HCT116 (cell line): ENCODE results near the gene ZNF236. TPM values are rescaled to one million over a fixed set of nuclear protein-coding genes. Genes with fewer than 3 reads are reported as not detected.

Experiments
- ATAC-seq: fragments of 200-7000 bp; cut with Tn5 transposase; 2 replicates; pipeline ENCODE4 v1.9.1; 2020; ENCODE audit warnings: mild to moderate bottlenecking, moderate library complexity
- BruUV-seq: library from RNA; stranded (reverse); fragments of 400-500 nt; replicated peaks from 2 replicates; lab custom pipeline; 2021; lab: Mats Ljungman, UMichigan
- CTCF ChIA-PET: fragments of 300-600 bp; sonication (Branson Sonifier 250); formaldehyde crosslinking; loops from one replicate; lab custom pipeline; 2021; ENCODE audit warnings: antibody characterized with exemption; lab: Charles Lee
- POLR2A ChIA-PET: fragments of 300-600, 350-600 bp; sonication (Branson Sonifier 250); formaldehyde crosslinking; loops from one replicate; lab custom pipeline; 2021; ENCODE audit warnings: antibody characterized with exemption; lab: Charles Lee
- RAD21 ChIA-PET, 2 experiments: fragments of 300-600 bp; sonication (Branson Sonifier 250); formaldehyde crosslinking; loops; one replicate each; lab custom pipeline; 2023; ENCODE audit warnings: low total read pairs in 2 of 2; ENCODE audit not compliant: uncharacterized antibody in 2 of 2, unreplicated experiment in 2 of 2, low non-redundant PET in 1 of 2; lab: Charles Lee
- DNase-seq: peaks from one replicate; pipeline ENCODE4 v3.0.0-alpha.2; 2010; ENCODE audit warnings: low read depth, low spot score
- H2AFZ ChIP-seq: fragments of 200-600 bp; shearing (Covaris generic), sonication (generic); 2 replicates; pipeline ENCODE4 v1.6.1; 2017; ENCODE audit warnings: low read depth, mixed run types, mixed read lengths, antibody characterized with exemption, low read length; ENCODE audit not compliant: poor library complexity, severe bottlenecking
- H3K27ac ChIP-seq: 2 replicates; pipeline ENCODE4 v1.5.1; 2012; ENCODE audit warnings: low read depth, low read length
- H3K27me3 ChIP-seq: fragments of 200-600 bp; sonication (generic); 2 replicates; pipeline ENCODE4 v1.6.1; 2016; ENCODE audit warnings: mixed run types, low read length, mixed read lengths; ENCODE audit not compliant: insufficient read depth
- H3K36me3 ChIP-seq, 2 experiments: fragments of 200-500 bp in 1 of 2; fragments of 200-600 bp in 1 of 2; sonication (Bioruptor generic) in 1 of 2; sonication (generic) in 1 of 2; 2 replicates each; pipeline versions ENCODE4 v1.5.1 to v1.6.1; 2014 to 2016; ENCODE audit warnings: low read length in 2 of 2, inconsistent platforms in 1 of 2, mixed read lengths in 1 of 2, mixed run types in 1 of 2; ENCODE audit not compliant: insufficient read depth in 2 of 2, control insufficient read depth in 1 of 2
- H3K4me1 ChIP-seq, 2 experiments: fragments of 200-600 bp in 1 of 2; sonication (generic) in 1 of 2; 2 replicates each; pipeline versions ENCODE4 v1.5.1 to v1.6.1; 2012 to 2017; ENCODE audit warnings: low read length in 2 of 2, inconsistent platforms in 1 of 2, mild to moderate bottlenecking in 1 of 2, mixed read lengths in 1 of 2, mixed run types in 1 of 2, moderate library complexity in 1 of 2; ENCODE audit not compliant: insufficient read depth in 2 of 2, control insufficient read depth in 1 of 2
- H3K4me2 ChIP-seq: fragments of 200-600 bp; sonication (generic); 2 replicates; pipeline ENCODE4 v1.6.1; 2017; ENCODE audit warnings: mixed run types, low read length, mixed read lengths
- H3K4me3 ChIP-seq, 2 experiments: fragments of 200-600 bp in 1 of 2; sonication (generic) in 1 of 2; replicated peaks in 1 of 2; 2 replicates each; pipeline ENCODE4 v1.5.1; 2011 to 2016; ENCODE audit warnings: low read length in 2 of 2, control low read depth in 1 of 2, low read depth in 1 of 2, mild to moderate bottlenecking in 1 of 2, mixed read lengths in 1 of 2, mixed run types in 1 of 2
- H3K79me2 ChIP-seq: fragments of 200-600 bp; sonication (generic); 2 replicates; pipeline ENCODE4 v1.6.1; 2017; ENCODE audit warnings: mild to moderate bottlenecking, mixed run types, low read length, moderate library complexity, mixed read lengths; ENCODE audit not compliant: insufficient read depth
- H3K9ac ChIP-seq: fragments of 200-600 bp; sonication (generic); 2 replicates; pipeline ENCODE4 v1.6.1; 2016; ENCODE audit warnings: low read length, mixed read lengths
- H3K9me2 ChIP-seq: fragments of 200-600 bp; sonication (generic), shearing (Covaris generic); 2 replicates; pipeline ENCODE4 v1.6.1; 2017; ENCODE audit warnings: mixed run types, mild to moderate bottlenecking, moderate library complexity; ENCODE audit not compliant: insufficient read depth
- H3K9me3 ChIP-seq, 2 experiments: fragments of 200-500 bp in 1 of 2; fragments of 200-600 bp in 1 of 2; sonication (Bioruptor generic) in 1 of 2; sonication (generic) in 1 of 2; 2 replicates each; pipeline ENCODE4 v1.6.1; 2014 to 2017; ENCODE audit warnings: low read length in 2 of 2, mixed read lengths in 2 of 2, inconsistent platforms in 1 of 2, low read depth in 1 of 2, mild to moderate bottlenecking in 1 of 2, mixed run types in 1 of 2, moderate library complexity in 1 of 2; ENCODE audit not compliant: control insufficient read depth in 1 of 2, insufficient read depth in 1 of 2
- H4K20me1 ChIP-seq: fragments of 200-600 bp; sonication (generic), shearing (Covaris generic); 2 replicates; pipeline ENCODE4 v1.6.1; 2017; ENCODE audit warnings: mixed run types, mild to moderate bottlenecking, moderate library complexity; ENCODE audit not compliant: insufficient read depth
- ATF3 ChIP-seq: IDR thresholded peaks from 2 replicates; pipeline ENCODE4 v1.6.1; 2012
- CEBPB ChIP-seq: IDR thresholded peaks from 2 replicates; pipeline ENCODE4 v1.6.1; 2012; ENCODE audit warnings: low read depth
- CTCF ChIP-seq, 3 experiments: fragments of 200-600 bp in 1 of 3; sonication (generic) in 1 of 3; IDR thresholded peaks in 2 of 3; conservative IDR thresholded peaks in 1 of 3; 2 replicates each; pipeline ENCODE4 v1.5.1; 2012 to 2017; ENCODE audit warnings: low read depth in 2 of 3, low read length in 2 of 3, antibody characterized with exemption in 1 of 3, borderline replicate concordance in 1 of 3, control low read depth in 1 of 3, mild to moderate bottlenecking in 1 of 3, mixed read lengths in 1 of 3, mixed run types in 1 of 3, moderate library complexity in 1 of 3; ENCODE audit not compliant: insufficient read depth in 1 of 3
- EGR1 ChIP-seq: IDR thresholded peaks from 2 replicates; pipeline ENCODE4 v1.6.1; 2012; ENCODE audit warnings: low read depth
- EZH2 ChIP-seq: fragments of 200-600 bp; sonication (generic); IDR thresholded peaks from 2 replicates; pipeline ENCODE4 v1.6.1; 2017; ENCODE audit warnings: antibody characterized with exemption, mixed run types
- EZH2phosphoT487 ChIP-seq: fragments of 200-600 bp; IDR thresholded peaks from 2 replicates; pipeline ENCODE4 v1.6.1; 2018; ENCODE audit warnings: antibody characterized with exemption, borderline replicate concordance
- MAX ChIP-seq: IDR thresholded peaks from 2 replicates; pipeline ENCODE4 v1.6.1; 2012
- POLR2A ChIP-seq: IDR thresholded peaks from 2 replicates; pipeline ENCODE4 v1.7.0; 2011; ENCODE audit warnings: borderline replicate concordance; ENCODE audit not compliant: insufficient read depth, insufficient read length; ENCODE audit errors: extremely low read depth
- RAD21 ChIP-seq: IDR thresholded peaks from 2 replicates; pipeline ENCODE4 v1.6.1; 2012; ENCODE audit warnings: low read depth, mild to moderate bottlenecking
- SP1 ChIP-seq: IDR thresholded peaks from 2 replicates; pipeline ENCODE4 v1.6.1; 2012; ENCODE audit warnings: low read depth
- SRF ChIP-seq: IDR thresholded peaks from 2 replicates; pipeline ENCODE4 v1.6.1; 2012; ENCODE audit warnings: low read depth
- TCF7L2 ChIP-seq: IDR thresholded peaks from 2 replicates; pipeline ENCODE4 v1.7.0; 2011; ENCODE audit warnings: borderline replicate concordance, inconsistent platforms; ENCODE audit not compliant: insufficient read depth, insufficient read length; ENCODE audit errors: extremely low read depth
- YY1 ChIP-seq: IDR thresholded peaks from 2 replicates; pipeline ENCODE4 v1.6.1; 2011; ENCODE audit warnings: low read length, low read depth, moderate library complexity, mild to moderate bottlenecking; ENCODE audit not compliant: insufficient replicate concordance; ENCODE audit errors: extremely low read depth
- ZFX ChIP-seq: fragments of 450-650 bp; IDR thresholded peaks from 2 replicates; pipeline ENCODE4 v1.6.1; 2017
- ZNF274 ChIP-seq: fragments of 200-500 bp; sonication (Bioruptor generic); IDR thresholded peaks from 2 replicates; pipeline ENCODE4 v1.6.1; 2014; ENCODE audit warnings: mild to moderate bottlenecking, low read depth, low read length, inconsistent platforms
- intact Hi-C: fragments of 100-400 bp; cut with micrococcal nuclease; formaldehyde crosslinking; loops from 2 replicates; pipeline ENCODE4 v1.10.0; 2022
- total RNA-seq: library from RNA; stranded (reverse); gene quantifications from one replicate; pipeline ENCODE4 v1.2.1, GENCODE V29; 2021; ENCODE audit not compliant: unreplicated experiment

The ZNF236 gene
- total RNA-seq, 1 experiment from 2014 or later: 15.0 TPM

DNA sequence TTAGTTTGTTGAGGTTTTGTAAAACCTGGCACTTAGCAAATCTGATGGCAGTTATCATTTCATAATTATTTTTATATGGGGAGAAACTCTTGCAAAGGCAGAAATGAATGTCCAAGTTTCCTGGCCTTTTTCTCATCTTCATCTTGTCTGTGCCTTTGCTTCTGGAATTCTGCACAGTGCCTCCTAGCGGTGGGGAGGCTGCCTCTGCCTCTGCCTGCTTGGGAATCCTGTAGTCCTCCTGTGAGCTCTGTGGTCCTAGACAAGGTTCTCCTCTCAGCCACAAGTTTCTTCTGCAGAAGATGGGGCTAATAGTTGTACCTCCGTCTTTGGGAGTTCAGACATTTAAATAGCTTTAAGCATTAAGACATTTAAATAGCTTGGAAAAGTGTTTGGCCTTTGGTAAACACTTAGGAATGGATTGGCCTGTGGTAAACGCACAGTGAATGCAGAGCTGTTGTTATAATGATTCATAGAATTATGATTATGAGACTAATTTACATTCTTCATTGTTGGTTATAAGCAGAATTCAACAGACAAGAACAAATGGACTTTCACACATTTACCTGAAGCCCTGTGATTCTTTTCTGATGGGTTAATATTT lies 101.2 kb downstream of the ZNF236 start:
- Histone ChIP-seq H3K79me2 (no peaks in the 10 kb centered on the region), H3K27me3 (no peaks in the 10 kb centered on the region), H3K27ac (no peak overlapping the region), H3K9ac (no peak overlapping the region), H3K36me3 (peaks cover 0 to 6% of the 10 kb centered on the region in 2 experiments; a peak in 2 of 4 replicates), H3K9me2 (no peaks in the 10 kb centered on the region), H3K9me3 (no peaks in the 10 kb centered on the region), H3K4me2 (no peak overlapping the region), H2AFZ (no peak overlapping the region), H4K20me1 (no peaks in the 10 kb centered on the region), H3K4me3 (no peak overlapping the region), H3K4me1 (no peaks in the 10 kb centered on the region)
- DNase-seq (peak; percentile 34), ATAC-seq (peak; percentile 87)
- POLR2A ChIA-PET: no interaction called here
- intact Hi-C loops: loop anchor here (1.0 kb wide), 1 partner anchor 120 kb away; no protein-coding TSS in a partner anchor
- CTCF ChIA-PET: interaction anchor here (0.6 to 1.0 kb wide), 8 partner anchors 9 to 290 kb away, joined by 3 to 4 read pairs (median 3); no protein-coding TSS in a partner anchor
- TF ChIP-seq CTCF (IDR thresholded peaks at IDR 0.05 in 2 of 3, conservative IDR thresholded peaks at IDR 0.05 in 1 of 3; ENCODE audit: borderline replicate concordance in 1 of 3, insufficient read depth in 1 of 3, low read depth in 2 of 3, low read length in 2 of 3) (peak in 2 of 3 experiments; percentile 89 to 91; a peak in 4 of 6 replicates), SRF (no peak)
- RAD21 ChIA-PET: no interaction called here
- no TSS peak for BruUV-seq

DNA sequence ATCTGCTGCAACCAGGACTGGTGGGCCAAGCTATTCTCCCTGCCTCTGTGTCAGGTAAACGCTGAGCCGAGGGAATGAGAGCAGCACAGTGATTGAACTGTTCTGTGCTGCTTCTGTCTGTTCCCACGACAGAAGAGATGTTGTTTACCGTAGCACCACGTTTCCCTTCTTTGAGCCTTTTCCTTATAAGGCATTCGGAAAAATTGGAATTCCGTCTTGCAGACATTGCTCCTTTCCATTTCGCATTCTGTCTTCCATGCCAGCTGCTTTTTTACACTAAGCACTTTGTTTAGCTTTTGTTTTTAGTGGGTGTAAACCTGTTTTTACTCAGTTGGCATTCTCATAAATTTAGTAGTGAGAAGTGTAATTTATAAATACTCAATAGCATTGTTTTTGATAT lies 103.1 kb downstream of the ZNF236 start:
- H3K9me3 ChIP-seq: no peaks in the 10 kb centered on the region
- no peaks in the 10 kb centered on the region for H3K9me2 ChIP-seq
- CTCF ChIA-PET: no interaction called here
- DNase-seq (no peak), ATAC-seq (no peak)
- no peak overlapping the region for H3K4me2 ChIP-seq
- H3K27ac ChIP-seq: no peak overlapping the region
- no peaks in the 10 kb centered on the region for H4K20me1 ChIP-seq
- H3K27me3 ChIP-seq: no peaks in the 10 kb centered on the region
- TF ChIP-seq POLR2A: no peak
- TF ChIP-seq EZH2phosphoT487: no peak
- TF ChIP-seq ZFX: no peak
- TF ChIP-seq EZH2: no peak
- TF ChIP-seq ZNF274: no peak
- no peak for TF ChIP-seq YY1
- TF ChIP-seq CEBPB: no peak
- no peak for TF ChIP-seq ATF3
- no peak for TF ChIP-seq RAD21
- no peak for TF ChIP-seq MAX
- no peak for TF ChIP-seq CTCF (IDR thresholded peaks at IDR 0.05 in 2 of 3, conservative IDR thresholded peaks at IDR 0.05 in 1 of 3; ENCODE audit: borderline replicate concordance in 1 of 3, insufficient read depth in 1 of 3, low read depth in 2 of 3, low read length in 2 of 3)
- TF ChIP-seq SRF: no peak
- no peak for TF ChIP-seq EGR1
- TF ChIP-seq TCF7L2: no peak
- no peak for TF ChIP-seq SP1
- TF ChIP-seq, all 23 proteins: peak for 0
- ChIA-PET POLR2A (no interaction called here), RAD21 (no interaction called here)
- no peak overlapping the region for H3K4me3 ChIP-seq
- H2AFZ ChIP-seq: no peak overlapping the region
- no TSS peak for BruUV-seq
- peaks cover 0 to 2% of the 10 kb centered on the region in 2 experiments; a peak in 2 of 4 replicates for H3K36me3 ChIP-seq
- no peak overlapping the region for H3K9ac ChIP-seq
- no peaks in the 10 kb centered on the region for H3K4me1 ChIP-seq
- intact Hi-C loops: no loop called here
- H3K79me2 ChIP-seq: no peaks in the 10 kb centered on the region
